ENCODE data around the gene ANKRD27. TPM values are rescaled to one million over a fixed set of nuclear protein-coding genes. Genes with fewer than 3 reads are reported as not detected.

ANKRD27 gene
- total and polyA plus RNA-seq, 10 of the 15 experiments (the other 5 are each of a cell fraction or from before 2014, with no cell fraction given): 2.8 to 49.9 (median 28.5) TPM

GRCh38 chr19:32622002-32622401 is 53.0 kb downstream of the ANKRD27 start:
- ChIA-PET CTCF (no interaction called here), POLR2A (no interaction called here), SMC1A (ENCODE audit: uncharacterized antibody, unreplicated experiment) (no interaction called here), RAD21 (ENCODE audit: unreplicated experiment) (no interaction called here)
- Histone ChIP-seq H3K4me3 (no peak overlapping the region), H3K9ac (ENCODE audit: control insufficient read depth, insufficient read depth, low read length) (no peak overlapping the region), H3K79me2 (ENCODE audit: control insufficient read depth, insufficient read depth, low read length) (no peaks in the 10 kb centered on the region), H4K20me1 (ENCODE audit: control insufficient read depth, insufficient read depth) (no peaks in the 10 kb centered on the region), H3K27me3 (replicated peaks in 1 of 2; ENCODE audit: control insufficient read depth in 2 of 2, insufficient read depth in 2 of 2, low read length in 1 of 2) (no peaks in the 10 kb centered on the region), H2AFZ (ENCODE audit: control insufficient read depth, low read depth, low read length) (no peak overlapping the region), H3K4me1 (ENCODE audit: control insufficient read depth, insufficient read depth, low read length) (no peaks in the 10 kb centered on the region), H3K27ac (ENCODE audit: control insufficient read depth, insufficient read depth) (no peak overlapping the region), H3K36me3 (ENCODE audit: control insufficient read depth in 2 of 2, insufficient read depth in 2 of 2, low read length in 1 of 2) (peaks cover 0 to 16% of the 10 kb centered on the region in 2 experiments), H3K9me3 (replicated peaks; ENCODE audit: control insufficient read depth, insufficient read depth, low read length) (no peaks in the 10 kb centered on the region), H3K4me2 (ENCODE audit: control insufficient read depth, insufficient read depth) (no peak overlapping the region)
- in situ Hi-C loops (cut with MboI): no loop called here
- WGBS (ENCODE audit: insufficient coverage, insufficient replicate concordance, low lambda C conversion rate, missing lambda C conversion rate): 84% methylated on average over 12 of the region's 12 CpGs
- DNase-seq (ENCODE audit: low read depth, low spot score): no peak
- TF ChIP-seq POLR2A (IDR thresholded peaks at IDR 0.05; ENCODE audit: low read depth, low read length) (no peak), ETV6 (conservative IDR thresholded peaks at IDR 0.05 in 1 of 2, IDR thresholded peaks at IDR 0.05 in 1 of 2; ENCODE audit: borderline replicate concordance in 1 of 2, low read depth in 1 of 2) (no peak), RB1 (IDR thresholded peaks at IDR 0.05; ENCODE audit: borderline replicate concordance) (no peak)
- ATAC-seq: no peak
- BruUV-seq (replicated peaks): no TSS peak
- no peak for FAIRE-seq
- intact Hi-C loops (cut with micrococcal nuclease; ENCODE audit: unreplicated experiment): no loop called here

DNA sequence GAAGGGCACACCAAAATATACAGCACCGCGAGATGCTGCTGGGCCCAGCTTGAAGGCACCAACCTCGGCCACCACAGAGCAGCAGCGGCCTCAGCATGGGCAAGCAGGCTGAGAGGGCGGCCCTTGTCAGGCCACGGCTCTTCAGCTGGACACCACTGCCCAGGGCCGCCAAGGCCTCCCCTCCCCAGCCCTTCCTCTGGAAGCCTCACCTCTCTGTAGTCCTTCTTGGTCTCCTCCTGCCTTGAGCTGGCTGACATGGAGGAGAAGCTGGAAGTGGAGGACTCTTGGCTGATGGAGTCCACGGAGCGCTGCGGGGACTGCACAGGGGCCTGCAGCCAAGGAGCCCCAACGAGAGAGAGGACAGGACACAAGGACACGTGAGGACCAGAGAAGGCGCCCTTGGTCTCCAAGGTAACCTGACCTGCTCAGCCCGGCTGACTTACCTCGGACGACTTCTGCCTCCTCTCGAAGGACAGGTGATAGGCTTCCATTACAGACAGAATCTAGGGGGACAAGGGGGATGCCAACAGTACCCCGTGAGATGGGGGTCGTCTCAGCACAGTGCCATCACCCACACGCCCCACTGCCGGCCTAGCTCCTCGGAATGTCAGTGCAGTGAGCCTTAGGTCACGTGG is 55.8 kb downstream of the ANKRD27 start:
- H4K20me1 ChIP-seq (ENCODE audit: control insufficient read depth, insufficient read depth): no peaks in the 10 kb centered on the region
- SMC1A ChIA-PET (ENCODE audit: uncharacterized antibody, unreplicated experiment): no interaction called here
- CTCF ChIA-PET: no interaction called here
- no TSS peak for BruUV-seq (replicated peaks)
- in situ Hi-C loops (cut with MboI): no loop called here
- TF ChIP-seq FOXM1 (IDR thresholded peaks at IDR 0.05; ENCODE audit: low read depth, low read length) (no peak), CHD1 (IDR thresholded peaks at IDR 0.05; ENCODE audit: low read depth, low read length) (no peak), GABPA (IDR thresholded peaks at IDR 0.05; ENCODE audit: low read depth) (no peak), E4F1 (IDR thresholded peaks at IDR 0.05; ENCODE audit: borderline replicate concordance, partially characterized antibody) (no peak), ZNF217 (IDR thresholded peaks at IDR 0.05) (no peak), MEF2B (IDR thresholded peaks at IDR 0.05; ENCODE audit: partially characterized antibody, poor library complexity, severe bottlenecking) (no peak), SMC3 (IDR thresholded peaks at IDR 0.05; ENCODE audit: borderline replicate concordance, low read length) (no peak), TCF3 (IDR thresholded peaks at IDR 0.05; ENCODE audit: borderline replicate concordance, insufficient read depth, low read depth, low read length) (no peak), HDGF (IDR thresholded peaks at IDR 0.05) (no peak), EGR1 (IDR thresholded peaks at IDR 0.05; ENCODE audit: borderline replicate concordance in 1 of 2, low read depth in 2 of 2, low read length in 2 of 2) (no peak)
- TF ChIP-seq, protein P1, sequence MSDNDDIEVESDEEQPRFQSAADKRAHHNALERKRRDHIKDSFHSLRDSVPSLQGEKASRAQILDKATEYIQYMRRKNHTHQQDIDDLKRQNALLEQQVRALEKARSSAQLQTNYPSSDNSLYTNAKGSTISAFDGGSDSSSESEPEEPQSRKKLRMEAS (IDR thresholded peaks at IDR 0.05; ENCODE audit: low read depth, low read length): no peak
- no peak overlapping the region for H3K27ac ChIP-seq (ENCODE audit: control insufficient read depth, insufficient read depth)
- no peak for DNase-seq (ENCODE audit: low read depth, low spot score)
- H3K9me3 ChIP-seq (replicated peaks; ENCODE audit: control insufficient read depth, insufficient read depth, low read length): no peaks in the 10 kb centered on the region
- H3K36me3 ChIP-seq (ENCODE audit: control insufficient read depth in 2 of 2, insufficient read depth in 2 of 2, low read length in 1 of 2): peaks cover 11 to 24% of the 10 kb centered on the region in 2 experiments
- H3K79me2 ChIP-seq (ENCODE audit: control insufficient read depth, insufficient read depth, low read length): no peaks in the 10 kb centered on the region
- no peak for FAIRE-seq
- H3K9ac ChIP-seq (ENCODE audit: control insufficient read depth, insufficient read depth, low read length): no peak overlapping the region
- POLR2A ChIA-PET: no interaction called here
- RAD21 ChIA-PET (ENCODE audit: unreplicated experiment): no interaction called here
- H3K4me2 ChIP-seq (ENCODE audit: control insufficient read depth, insufficient read depth): no peak overlapping the region
- no peak for ATAC-seq
- 93% methylated on average over 21 of the region's 23 CpGs for WGBS (ENCODE audit: insufficient coverage, insufficient replicate concordance, low lambda C conversion rate, missing lambda C conversion rate)
- no peaks in the 10 kb centered on the region for H3K27me3 ChIP-seq (replicated peaks in 1 of 2; ENCODE audit: control insufficient read depth in 2 of 2, insufficient read depth in 2 of 2, low read length in 1 of 2)
- no peak overlapping the region for H2AFZ ChIP-seq (ENCODE audit: control insufficient read depth, low read depth, low read length)
- H3K4me3 ChIP-seq: no peak overlapping the region
- no peaks in the 10 kb centered on the region for H3K4me1 ChIP-seq (ENCODE audit: control insufficient read depth, insufficient read depth, low read length)
- intact Hi-C loops (cut with micrococcal nuclease; ENCODE audit: unreplicated experiment): no loop called here

All from GM12878 (cell line).